ENCODE data around the gene CCDC74A.
"Not testable (repeated sequence)": the region's sequence is repeated elsewhere in the genome, so short reads cannot be mapped to it uniquely, and the experiment has no call there.

DNA sequence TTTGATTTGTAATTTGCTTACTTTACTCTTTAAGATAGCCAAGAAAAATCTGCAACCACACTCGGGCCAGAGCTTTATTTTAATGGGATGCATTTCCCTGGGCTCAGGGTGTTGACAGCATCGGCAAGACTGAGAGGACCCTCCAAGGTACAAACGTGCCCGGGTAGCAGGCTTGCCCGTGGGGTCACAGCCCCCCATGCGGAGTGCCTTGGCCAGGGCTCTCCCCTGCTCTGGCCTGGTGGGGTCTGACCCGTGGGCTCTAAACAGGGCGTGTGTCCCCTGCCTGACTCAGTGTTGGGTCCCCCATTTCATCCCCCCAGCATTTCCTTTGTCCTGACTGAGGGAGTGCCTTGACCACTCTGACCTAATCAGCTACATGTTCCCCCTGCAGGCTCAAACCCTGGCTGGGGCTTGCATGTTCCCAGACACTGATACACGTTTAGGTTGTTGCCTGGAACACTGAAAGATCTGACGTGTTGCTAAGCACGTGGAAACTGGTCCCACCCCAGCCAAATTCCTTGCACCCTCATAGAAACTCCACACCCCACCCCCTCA is 42.7 kb upstream of the CCDC74A start:
- TF ChIP-seq CTCF, POLR2A (IDR thresholded peaks at IDR 0.05): not testable (repeated sequence)
